Activated CD4-positive, alpha-beta T cell treated with anti-CD3 and anti-CD28 coated beads for 24 hours (primary cell): ENCODE results near the gene RARB.
A peak's percentile ranks its signal among the peaks of the same experiment; 100 is the strongest.

Source experiments
- DNase-seq, 2 donors: peaks; one replicate each; pipeline ENCODE4 v3.0.0-alpha.2; 2020; ENCODE audit warnings: low read depth in 2 of 2

RARB gene

DNA sequence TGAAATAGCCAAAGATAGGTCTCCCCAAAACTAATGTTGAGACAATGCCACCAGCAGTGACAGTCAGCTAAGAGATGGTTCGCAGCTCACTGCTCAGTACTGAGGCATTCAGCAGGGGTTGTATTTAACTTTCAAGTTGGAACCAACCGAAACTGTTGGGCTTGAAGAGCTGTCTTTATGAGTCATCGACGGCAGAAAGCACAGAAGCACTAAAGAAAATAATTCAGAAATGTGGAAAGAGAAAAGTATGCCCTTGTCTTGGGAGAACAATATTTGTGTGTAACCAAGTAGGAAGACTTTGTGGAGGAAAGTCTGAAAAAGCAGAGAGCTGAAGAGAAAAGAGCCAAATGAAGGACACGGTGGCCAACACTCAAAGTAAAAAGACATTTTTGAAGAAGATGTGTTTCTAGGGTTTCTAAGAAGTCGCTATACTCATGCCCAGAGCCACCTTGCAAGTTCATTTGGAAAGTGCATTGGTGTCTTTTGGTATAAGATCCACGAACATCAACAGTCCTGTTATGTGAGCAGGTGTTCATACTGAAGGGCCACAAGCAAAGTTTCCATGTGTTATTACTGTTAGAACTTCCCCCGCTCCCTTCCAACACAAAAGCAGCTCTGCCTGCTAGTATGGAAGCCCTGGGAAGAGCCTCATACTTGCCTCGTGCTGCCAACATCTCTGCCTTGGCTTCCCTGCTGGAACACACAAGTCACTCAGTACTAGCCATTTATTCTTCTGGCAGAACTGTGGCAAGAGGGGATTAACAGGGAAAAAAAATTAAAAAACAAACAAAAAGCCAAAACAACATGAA lies 4.1 kb upstream of the RARB start:
- DNase-seq: no peak

DNA sequence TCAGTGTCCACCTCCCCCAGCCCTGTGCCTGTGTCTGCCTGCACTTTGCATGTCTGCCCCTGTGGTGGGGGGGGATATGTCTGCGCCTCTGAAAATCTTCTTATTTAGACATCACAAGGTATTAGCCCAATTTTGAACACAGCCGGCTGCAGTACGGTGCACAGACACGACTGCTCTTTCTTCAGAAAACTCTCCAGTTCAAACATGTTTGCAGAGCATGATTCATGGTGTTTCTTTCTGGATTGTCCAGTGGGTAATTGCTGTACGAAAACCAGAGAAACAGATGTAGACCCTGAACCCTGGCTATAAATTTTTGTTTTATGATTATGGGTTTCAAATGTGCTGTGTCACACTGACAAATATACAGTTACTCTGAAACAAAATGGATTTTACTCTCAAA lies 3.4 kb upstream of the RARB start:
- DNase-seq: no peak

DNA sequence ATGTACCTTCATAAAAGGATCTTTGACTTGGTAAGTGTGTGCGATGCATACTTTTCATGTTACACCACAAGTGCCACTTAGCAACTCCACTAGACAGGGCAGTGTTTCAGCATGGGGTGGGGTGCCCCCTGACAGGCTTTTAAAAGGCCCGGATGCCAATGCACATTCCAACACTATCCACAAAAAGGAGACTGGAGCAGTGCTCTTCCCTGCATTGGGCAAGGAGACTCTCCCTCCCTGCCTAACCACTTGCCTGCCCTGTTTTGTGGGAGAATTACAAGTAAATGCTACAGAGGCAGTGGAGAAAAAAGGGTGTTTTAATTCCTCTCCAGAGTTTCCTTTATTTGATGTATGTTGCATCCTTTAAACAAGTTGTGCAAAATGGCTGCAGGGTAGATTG lies 1.7 kb upstream of the RARB start:
- DNase-seq: no peak

DNA sequence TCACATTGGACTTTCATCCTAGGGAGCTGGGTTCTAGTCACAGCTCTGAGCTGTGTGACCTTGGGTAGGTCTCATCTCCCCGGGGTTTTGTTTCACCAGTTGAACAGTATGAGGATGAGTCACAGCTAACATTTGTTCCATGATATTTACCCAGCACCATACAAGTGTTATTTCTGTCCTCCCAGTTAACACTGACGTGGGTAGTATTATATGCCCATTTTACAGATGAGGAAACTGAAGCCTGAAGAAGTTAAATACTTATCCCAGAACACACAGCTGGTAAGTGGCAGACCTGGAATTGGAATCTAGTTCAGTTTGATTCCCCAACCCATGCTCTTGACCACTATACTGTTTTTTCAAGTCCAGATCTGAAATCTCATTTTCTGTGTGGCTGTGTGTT lies 908 bp upstream of the RARB start:
- DNase-seq: no peak

DNA sequence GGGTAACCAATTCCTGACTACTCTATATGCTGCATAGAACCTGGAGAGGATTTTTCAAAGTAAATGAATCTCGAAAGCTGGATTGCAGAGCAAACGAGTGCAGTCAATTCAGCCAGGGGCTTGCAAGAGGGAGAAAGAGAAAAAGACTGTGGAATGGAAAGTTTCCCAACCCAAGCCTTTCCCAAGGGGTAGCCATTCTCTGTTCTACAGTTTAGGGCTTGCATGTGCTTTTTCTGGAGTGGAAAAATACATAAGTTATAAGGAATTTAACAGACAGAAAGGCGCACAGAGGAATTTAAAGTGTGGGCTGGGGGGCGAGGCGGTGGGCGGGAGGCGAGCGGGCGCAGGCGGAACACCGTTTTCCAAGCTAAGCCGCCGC lies 511 bp upstream of the RARB start:
- DNase-seq: no peak

DNA sequence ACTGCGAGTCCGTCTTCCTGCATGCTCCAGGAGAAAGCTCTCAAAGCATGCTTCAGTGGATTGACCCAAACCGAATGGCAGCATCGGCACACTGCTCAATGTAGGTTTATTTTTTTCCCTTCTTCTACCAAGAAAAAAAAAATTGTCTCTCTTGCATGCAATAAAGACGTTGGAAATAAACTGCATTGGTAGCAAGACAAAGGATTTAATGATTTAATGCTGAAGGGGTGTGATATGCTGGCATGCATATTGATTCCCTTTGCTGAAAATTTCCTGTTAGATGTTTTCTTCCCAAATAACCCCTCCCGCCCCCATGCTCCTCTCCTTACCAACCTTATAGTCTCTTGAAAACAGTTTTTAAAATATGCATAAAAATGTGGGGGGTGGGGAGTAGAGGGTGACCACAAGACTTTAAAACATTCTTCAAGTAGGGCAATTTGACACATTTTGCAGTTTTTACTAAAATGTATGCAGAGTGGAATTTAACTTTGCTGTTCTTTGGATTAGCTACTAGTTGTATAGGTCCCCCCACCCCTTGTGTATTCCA lies 799 bp downstream of the RARB start:
- no peak for DNase-seq

DNA sequence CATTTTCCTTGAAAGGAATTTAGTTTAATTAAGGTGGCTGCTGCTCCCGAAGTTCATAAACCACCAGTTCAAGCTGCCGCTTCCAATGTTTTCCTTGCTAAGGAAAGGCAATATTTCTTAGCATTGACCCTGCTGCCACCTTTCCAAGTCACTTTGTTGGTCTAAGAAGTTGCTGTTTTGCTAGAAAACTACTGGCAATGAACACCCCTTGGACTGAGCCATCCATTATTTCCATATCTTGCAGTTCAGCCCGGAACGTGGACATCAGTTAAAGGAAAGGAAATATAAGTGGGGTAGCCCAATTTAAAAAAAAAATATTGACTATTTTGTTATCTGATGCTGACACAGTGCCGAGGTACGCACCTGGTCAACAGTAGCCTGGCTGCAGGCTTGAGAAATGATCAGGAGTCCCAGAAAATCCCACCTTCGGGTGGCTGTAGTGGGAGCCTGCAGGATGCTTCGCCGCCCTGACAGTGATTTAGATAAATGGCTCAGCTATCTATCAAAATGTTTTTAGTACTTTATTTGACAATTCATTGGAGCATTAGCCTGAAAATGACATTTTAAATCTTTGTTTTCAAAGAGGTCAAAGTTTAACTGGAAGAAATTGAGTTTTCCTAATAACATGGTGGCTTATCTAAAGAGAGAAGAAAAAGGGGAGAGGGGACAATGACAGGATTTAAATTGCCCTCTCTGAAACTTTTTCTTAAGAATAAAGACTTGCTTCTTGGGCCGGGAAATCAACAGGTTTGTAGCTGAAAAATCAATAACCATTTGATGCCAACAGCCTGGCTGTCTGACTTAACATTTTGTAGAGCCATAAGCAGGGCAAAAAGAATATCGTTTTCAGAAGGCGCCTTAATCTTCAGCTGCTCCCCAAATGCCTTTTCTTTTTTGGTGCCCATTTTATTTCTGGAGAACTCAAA lies 1.6 kb downstream of the RARB start:
- DNase-seq: no peak

DNA sequence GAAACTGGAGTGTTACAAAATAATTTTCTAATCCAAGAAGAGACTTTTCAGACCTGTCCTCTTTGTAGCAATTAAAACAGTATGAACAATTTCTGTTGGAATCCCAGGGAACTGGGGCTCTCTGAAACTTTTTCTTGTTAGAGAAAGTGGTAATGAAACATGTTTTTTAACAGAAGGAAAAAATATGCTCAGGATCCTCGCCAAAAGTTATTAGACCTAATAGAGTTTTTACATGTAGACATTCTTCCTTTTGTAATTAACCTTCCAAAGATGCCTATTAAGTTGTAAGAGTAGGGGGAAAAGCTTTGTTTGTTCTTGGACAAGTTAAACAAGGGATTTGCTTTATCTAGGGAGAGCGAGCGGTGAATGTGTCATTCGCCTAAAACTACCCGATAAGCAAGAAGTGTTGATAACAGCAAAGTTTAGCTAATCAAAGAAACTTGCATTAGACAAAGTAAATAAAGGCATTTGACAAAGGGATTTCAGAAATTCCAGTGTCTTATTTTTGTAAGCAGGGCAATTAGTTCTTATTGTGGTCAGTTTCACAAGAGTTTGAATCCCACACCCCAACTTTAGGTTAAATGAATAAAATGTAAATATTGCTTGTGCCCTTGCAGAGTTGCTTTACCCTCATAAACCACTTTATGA lies 2.3 kb downstream of the RARB start:
- no peak for DNase-seq

DNA sequence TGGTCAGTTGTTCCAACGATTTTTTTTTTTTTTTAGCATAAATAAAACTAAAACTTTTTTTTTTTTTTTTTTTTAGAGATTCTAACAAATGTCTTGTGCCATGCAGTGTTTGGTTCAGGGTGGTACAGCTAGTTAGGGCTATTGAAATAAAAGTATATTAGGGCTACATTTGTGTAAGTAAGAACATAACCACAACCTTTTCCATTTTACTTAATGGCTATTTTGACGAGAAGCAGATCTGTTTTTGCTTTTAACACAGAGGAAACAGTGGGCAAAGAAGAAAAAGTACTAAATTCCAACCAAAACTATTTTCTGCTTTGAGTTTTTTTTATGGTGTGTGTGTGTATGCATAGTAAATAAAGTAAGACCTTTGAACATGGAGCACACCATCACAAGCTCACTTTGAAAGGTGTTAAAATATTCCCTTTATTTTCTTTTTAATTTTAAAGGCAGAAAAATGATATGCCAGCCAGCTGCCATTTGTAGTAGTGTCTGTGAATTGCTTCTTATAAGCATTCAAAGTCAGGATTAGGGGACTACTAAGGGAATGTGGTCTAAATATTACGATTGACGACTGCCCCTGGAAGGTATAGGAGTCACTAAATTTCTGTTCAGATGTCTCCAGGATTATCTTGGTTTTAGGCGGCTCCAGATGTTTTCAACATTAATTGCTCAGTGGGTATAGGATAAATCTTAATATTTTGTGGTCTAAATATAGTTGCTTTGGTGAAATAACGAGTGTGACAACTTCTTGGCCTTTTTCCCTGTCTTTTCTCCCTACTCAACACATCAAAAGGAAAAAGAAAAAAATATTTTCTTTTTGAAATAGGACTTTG lies 3.1 kb downstream of the RARB start:
- no peak for DNase-seq

DNA sequence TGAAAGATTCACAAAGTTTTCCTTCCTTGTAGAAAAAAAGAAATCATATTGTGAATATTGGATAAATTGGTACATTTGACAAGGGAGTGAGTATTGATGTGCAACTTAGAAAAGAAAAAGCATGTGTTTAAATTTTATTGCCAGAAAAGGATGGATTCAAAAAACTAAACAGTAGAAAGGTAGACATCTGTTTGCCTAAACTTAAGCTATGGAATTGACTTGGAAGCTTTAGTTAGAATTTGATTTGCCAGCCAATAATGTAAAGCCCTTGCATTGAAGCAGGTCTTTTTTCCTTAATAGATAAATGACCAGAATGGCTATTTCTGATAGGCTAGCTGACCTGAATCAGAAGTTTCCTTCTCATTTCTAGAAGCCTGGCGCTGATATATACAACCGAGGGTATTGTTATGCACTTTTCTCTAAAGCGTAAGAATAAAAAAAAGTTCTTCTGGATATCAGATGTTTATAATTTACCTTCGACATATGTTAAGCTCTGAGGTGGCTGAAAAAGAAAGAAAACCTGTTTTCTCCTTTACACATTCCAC lies 4.2 kb downstream of the RARB start:
- no peak for DNase-seq

DNA sequence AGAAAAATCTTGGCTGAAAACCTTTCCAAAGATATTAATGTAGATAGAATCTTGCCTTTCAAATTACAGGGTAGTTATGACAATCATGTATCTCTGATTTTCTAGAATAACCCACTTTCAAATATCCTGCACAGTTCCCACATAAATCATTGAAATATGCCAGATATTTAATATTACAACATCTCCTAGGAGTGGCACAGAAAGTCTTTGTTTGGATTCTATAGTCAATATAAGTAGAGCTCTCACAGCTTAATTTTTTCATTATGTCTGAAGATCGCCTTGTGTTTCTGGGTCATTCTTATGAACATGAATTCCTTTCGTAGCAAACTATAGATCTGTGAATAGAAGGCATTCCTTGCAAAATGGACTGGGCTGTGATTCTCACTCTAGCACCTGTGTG lies 5.0 kb downstream of the RARB start:
- no peak for DNase-seq

DNA sequence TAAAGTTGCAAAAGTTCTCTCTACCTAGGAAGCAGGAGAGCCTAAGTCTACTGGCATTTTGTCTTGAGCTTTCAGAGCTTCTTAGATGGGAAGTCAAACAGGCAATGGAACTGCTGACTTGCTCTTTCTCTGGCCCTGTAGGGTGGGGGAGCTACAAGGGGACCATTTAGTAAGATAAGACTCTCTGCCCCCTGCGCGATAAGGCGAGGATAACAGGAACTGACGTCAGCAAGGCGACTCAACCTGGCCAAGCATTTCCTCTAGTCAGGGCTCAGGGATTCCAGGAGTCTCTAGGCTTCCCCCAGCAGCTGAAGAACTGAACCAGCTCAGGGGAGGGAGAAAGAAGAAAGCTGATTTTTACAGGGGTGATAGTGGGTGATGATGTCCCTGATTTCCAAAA lies 5.8 kb downstream of the RARB start:
- no peak for DNase-seq

DNA sequence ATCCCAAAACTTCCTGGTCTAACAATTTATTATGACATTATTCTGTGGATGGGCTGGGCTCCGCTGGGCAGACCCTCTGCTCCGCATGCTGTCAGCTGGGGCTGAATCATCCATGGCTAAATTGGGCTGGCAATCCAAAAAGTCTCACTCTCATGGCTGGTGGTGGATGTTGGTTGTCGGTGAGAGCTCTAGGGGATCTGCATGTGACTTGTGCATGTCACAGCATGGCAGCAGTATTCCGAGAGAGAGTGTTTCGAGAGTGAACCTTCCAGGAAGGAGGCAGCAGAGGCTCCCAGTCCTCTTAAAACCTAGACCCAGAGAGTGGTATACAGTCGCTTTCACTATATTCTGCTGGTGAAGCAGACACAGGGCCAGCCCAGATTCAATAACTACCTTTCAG lies 9.9 kb downstream of the RARB start:
- no peak for DNase-seq

DNA sequence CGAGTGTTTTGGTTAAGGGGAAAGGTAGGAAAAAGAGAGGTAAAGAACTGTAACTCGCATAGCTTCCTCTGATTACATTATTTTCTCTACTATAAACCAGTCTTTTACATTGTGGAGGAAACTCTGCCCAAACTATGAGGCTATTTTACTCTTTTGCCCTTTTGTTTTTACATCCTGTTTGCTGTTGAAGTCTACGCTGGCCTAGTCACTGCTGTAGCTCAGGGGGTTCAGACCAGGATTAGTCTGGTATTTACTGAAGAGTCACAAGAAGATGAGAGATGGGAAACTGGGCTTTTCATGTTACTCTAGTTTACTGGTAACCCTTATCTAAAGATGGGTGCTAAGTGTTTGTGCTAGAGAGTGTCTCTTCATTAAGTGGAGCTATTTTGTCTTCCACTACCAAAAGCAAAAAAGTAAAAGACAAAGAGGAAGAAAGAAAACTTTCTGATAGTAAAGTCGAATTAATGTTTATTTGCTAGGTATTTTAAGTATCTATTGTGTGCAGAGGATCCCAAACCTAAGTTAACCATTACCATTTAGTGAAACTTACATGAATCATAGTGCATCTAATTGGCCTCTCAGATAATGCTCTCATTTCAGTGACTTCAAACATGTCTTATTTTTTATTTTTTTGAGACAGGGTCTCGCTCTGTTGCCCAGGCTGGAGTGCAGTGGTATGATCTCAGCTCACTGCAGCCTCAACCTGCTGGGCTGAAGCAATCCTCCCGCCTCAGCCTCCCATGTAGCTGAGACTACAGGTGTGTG lies 10.9 kb downstream of the RARB start:
- no peak for DNase-seq

DNA sequence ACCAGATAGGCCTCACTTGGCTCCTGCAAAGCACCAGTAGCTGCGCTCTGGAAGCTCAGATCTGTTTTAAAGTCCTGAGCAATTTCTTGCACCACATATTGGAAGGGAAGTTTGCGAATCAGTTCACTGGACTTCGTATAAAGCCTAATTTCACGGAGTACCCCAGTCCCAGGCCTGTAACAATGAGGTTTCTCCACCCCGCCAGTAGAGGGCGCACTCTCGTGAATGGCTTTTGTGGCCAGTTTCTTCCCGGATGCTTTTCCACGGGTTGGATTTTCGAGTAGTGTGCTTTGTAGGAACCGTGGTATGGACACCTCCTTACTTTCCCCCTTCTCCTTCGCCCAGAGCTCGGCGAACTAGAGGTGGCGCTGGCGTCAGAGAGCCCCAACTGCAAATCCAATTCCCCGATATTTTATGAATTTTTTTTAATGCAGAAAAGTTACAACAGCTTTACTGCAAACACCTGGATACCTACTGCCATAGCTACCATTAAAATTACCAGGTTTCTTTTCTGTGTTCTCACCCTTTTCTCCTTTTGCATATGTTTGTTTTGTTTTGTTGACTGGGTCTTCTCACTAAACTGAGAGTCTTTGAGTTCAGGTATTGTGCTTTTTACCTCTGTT lies 13.3 kb downstream of the RARB start:
- peak in 1 of 2 donors; percentile 3 for DNase-seq

DNA sequence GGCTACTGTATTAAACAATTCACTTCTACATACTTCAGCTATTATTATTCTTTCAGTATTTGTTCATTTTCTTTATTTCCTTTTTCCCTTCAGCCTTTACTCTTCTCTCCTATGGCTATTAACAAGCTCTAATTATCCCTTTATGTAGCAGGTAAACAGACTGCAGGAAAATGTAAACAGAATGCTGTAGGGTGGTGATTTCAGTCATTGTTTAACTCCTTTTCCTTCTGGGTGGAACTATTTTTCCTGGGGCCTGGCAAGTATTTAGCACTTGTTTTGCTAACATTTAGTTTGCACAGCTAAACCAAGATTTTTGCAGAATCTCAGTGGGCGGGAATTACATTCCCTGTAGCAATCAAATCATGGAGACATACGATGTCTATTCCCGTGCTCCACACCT lies 14.4 kb downstream of the RARB start:
- no peak for DNase-seq

DNA sequence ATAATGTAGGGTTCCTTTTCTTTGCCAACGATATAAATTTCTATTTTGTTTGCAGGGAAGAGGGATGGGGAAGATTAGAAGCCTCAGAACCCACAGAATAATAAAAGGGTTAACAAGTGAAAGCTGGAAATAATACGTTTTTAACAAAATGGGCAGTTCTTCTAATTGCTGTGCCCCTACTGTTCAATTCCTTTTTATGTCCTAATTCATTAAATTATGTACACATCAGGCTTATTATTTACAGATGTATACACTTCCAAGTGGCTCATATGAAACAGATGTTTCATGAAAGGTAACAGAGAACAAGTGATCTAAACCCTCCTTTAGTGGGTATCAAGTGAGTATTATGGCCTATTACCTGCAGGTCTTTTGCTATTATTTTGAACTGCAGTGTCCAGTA lies 16.2 kb downstream of the RARB start:
- no peak for DNase-seq

DNA sequence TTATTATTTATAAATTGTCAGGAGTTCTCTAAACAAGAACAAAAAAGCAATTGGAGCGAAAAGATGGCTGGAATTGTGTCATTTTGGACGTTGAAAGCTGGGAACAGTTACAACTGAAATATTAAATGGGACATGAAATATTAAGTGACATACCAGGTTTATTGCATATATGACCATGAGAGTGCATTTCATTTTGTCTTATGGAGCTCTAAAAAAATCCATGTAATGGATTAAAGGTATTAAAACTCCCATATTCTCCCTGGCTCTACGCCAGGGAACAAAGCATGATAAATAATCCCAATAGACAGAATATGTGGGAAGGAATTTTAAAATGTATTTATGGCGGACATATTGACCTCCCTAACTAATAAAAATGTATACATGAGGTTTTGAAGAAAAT lies 17.7 kb downstream of the RARB start:
- DNase-seq: no peak

DNA sequence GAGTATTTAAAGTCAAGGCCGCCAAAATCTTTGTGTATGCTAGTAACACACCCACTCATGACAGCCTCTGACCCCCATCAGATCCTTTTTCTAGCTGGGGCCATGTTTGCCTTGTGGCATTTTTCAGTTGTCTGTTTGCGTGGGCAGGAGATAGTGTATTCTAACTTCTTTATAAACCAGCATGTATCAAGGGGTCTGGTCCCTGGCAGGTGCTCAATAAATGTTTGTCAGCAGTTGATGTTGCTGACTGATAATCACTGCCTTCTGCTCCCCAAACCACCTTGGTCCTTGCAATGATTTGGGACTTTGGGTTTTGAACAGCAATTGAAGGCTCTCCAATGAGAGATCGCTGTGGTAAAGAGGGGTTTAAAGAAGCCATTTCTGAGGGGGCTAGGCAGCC lies 19.2 kb downstream of the RARB start:
- no peak for DNase-seq

DNA sequence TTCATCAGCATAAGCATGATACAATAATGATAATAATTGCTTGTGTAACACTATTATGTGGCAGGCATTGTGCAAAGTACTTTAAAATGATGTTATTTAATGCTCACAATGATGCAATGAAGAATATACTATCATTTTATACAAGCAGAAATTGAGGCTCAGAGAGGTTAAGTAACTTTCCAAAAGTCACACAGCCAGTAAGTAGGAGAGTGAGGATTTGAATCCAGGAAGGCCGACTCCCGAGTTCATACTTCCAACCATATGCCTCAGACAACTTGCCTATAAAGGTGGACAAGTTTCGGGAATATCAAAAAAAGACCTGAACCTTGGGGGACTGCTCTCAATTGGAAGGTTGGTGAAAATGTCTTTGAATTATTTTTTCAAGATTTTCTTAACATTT lies 19.9 kb downstream of the RARB start:
- DNase-seq: no peak
